Erythroblast (primary cell): ENCODE results near the gene IFT57.

Experiments used
- GATA1 ChIP-seq: IDR thresholded peaks from 2 replicates; pipeline ENCODE4 v1.6.1; 2011; ENCODE audit warnings: low read depth, mild to moderate bottlenecking, control low read depth, low read length, moderate library complexity
- POLR2A ChIP-seq: IDR thresholded peaks from 2 replicates; pipeline ENCODE4 v1.6.1; 2011; ENCODE audit warnings: mild to moderate bottlenecking, low read length

DNA sequence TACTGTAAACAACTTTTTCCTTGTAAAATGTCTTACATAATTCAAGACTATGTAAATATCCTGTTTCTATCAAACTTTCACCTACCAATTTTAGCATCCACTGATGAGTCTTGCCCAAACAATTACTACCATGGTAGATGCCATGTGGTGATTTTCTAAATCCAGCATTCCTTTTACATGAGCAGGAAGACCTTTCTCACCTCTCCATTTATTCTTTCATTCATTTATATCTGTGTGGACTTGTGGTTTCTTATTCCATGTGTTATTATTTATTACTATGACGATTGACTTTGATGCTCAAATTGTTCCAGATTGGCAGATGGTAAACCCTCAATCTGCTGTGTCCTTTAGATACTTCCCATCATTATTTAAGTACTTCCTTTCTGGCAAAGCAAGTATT lies 62.4 kb downstream of the IFT57 start:
- TF ChIP-seq POLR2A (no peak), GATA1 (no peak)
